SU-DHL-6 (cell line): ENCODE data around the gene PDE8B.

Source experiments
- H2AFZ ChIP-seq: fragments of 200-600 bp; sonication (generic); 2 replicates; pipeline ENCODE4 v1.6.1; 2014; ENCODE audit warnings: low read depth, mild to moderate bottlenecking, moderate library complexity, mixed read lengths, antibody characterized with exemption, low read length; ENCODE audit not compliant: severe bottlenecking
- H3F3A ChIP-seq: fragments of 200-600 bp; shearing (Covaris generic); 2 replicates; pipeline ENCODE4 v1.6.0; 2016; ENCODE audit warnings: antibody characterized with exemption, mild to moderate bottlenecking; ENCODE audit not compliant: insufficient read depth
- H3K27ac ChIP-seq: fragments of 200-600 bp; sonication (generic); 2 replicates; pipeline ENCODE4 v1.5.1; 2016; ENCODE audit warnings: low read depth, mild to moderate bottlenecking, low read length, moderate library complexity, mixed read lengths
- H3K27me3 ChIP-seq: fragments of 200-600 bp; sonication (generic), shearing (Covaris generic); 2 replicates; pipeline ENCODE4 v1.6.0; 2014; ENCODE audit warnings: mild to moderate bottlenecking, low read length
- H3K36me3 ChIP-seq: fragments of 200-600 bp; sonication (generic); 2 replicates; pipeline ENCODE4 v1.6.1; 2014; ENCODE audit warnings: mild to moderate bottlenecking, low read length, mixed read lengths
- H3K4me2 ChIP-seq: fragments of 300-600, 200-600 bp; shearing (Covaris generic), sonication (generic); 2 replicates; pipeline ENCODE4 v1.6.0; 2014; ENCODE audit warnings: low read length, low read depth, mild to moderate bottlenecking; ENCODE audit not compliant: poor library complexity, severe bottlenecking
- H3K4me3 ChIP-seq: fragments of 200-600 bp; sonication (generic); 2 replicates; pipeline ENCODE4 v1.5.1; 2014; ENCODE audit warnings: antibody characterized with exemption, low read length, mild to moderate bottlenecking, mixed read lengths; ENCODE audit not compliant: insufficient read depth, poor library complexity, severe bottlenecking
- H3K79me2 ChIP-seq: fragments of 200-600 bp; sonication (generic); 2 replicates; pipeline ENCODE4 v1.6.1; 2014; ENCODE audit warnings: mild to moderate bottlenecking, low read length, moderate library complexity; ENCODE audit not compliant: insufficient read depth
- H3K9ac ChIP-seq: fragments of 200-600 bp; sonication (generic); 2 replicates; pipeline ENCODE4 v1.7.0; 2014; ENCODE audit warnings: mild to moderate bottlenecking, low read length
- H3K9me2 ChIP-seq: fragments of 200-600 bp; sonication (generic); replicated peaks from 2 replicates; pipeline ENCODE4 v1.6.1; 2014; ENCODE audit warnings: low read length; ENCODE audit not compliant: insufficient read depth
- H3K9me3 ChIP-seq: fragments of 200-600 bp; sonication (generic); 2 replicates; pipeline ENCODE4 v1.6.1; 2014; ENCODE audit warnings: low read length, mixed read lengths; ENCODE audit not compliant: insufficient read depth
- H4K20me1 ChIP-seq: fragments of 200-600 bp; sonication (generic); 2 replicates; pipeline ENCODE4 v1.6.1; 2014; ENCODE audit warnings: low read depth, mild to moderate bottlenecking, antibody characterized with exemption, low read length, moderate library complexity, mixed read lengths
- EZH2phosphoT487 ChIP-seq: fragments of 200-600 bp; sonication (generic), shearing (Covaris generic); conservative IDR thresholded peaks from 2 replicates; pipeline ENCODE4 v1.6.1; 2018; ENCODE audit warnings: mild to moderate bottlenecking, antibody characterized with exemption, low read length, moderate library complexity, mixed read lengths
- TF ChIP-seq, protein P1 (sequence below): fragments of 200-600 bp; sonication (generic); IDR thresholded peaks from one replicate; pipeline ENCODE4 v1.5.1; 2017; ENCODE audit warnings: antibody characterized with exemption, mild to moderate bottlenecking, low read length, moderate library complexity; ENCODE audit not compliant: insufficient read depth, poor library complexity, severe bottlenecking

PDE8B gene

DNA sequence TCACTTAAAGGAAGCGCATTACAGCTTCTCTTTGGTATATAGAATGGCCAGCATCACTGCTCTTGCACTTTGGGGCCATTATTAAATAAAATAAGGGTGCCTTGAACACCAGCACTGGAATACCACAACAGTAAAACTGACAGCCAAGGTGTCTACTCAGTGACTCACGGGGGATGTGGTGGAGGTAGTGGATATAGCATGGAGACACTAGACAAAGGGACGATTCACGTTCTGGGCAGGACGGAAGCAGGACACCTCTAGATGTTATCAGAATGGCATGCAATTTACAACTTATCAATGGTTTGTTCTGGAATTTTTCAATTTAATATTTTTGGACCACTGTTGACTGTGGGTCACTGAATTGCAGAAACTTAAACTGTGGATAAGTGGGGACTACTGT is 32.9 kb upstream of the PDE8B start:
- no peak for TF ChIP-seq EZH2phosphoT487
- H3K9ac ChIP-seq, result no peak overlapping the region
- H4K20me1 ChIP-seq, result no peaks in the 10 kb centered on the region
- H3K36me3 ChIP-seq, result no peaks in the 10 kb centered on the region
- no peak overlapping the region for H3K27ac ChIP-seq
- no peak overlapping the region for H3K4me2 ChIP-seq
- H3K4me3 ChIP-seq, result no peak overlapping the region
- H3F3A ChIP-seq, result no peaks in the 10 kb centered on the region
- H3K9me3 ChIP-seq, result no peaks in the 10 kb centered on the region
- no peaks in the 10 kb centered on the region for H3K79me2 ChIP-seq
- no peaks in the 10 kb centered on the region for H3K9me2 ChIP-seq
- no peak overlapping the region for H2AFZ ChIP-seq
- no peaks in the 10 kb centered on the region for H3K27me3 ChIP-seq

DNA sequence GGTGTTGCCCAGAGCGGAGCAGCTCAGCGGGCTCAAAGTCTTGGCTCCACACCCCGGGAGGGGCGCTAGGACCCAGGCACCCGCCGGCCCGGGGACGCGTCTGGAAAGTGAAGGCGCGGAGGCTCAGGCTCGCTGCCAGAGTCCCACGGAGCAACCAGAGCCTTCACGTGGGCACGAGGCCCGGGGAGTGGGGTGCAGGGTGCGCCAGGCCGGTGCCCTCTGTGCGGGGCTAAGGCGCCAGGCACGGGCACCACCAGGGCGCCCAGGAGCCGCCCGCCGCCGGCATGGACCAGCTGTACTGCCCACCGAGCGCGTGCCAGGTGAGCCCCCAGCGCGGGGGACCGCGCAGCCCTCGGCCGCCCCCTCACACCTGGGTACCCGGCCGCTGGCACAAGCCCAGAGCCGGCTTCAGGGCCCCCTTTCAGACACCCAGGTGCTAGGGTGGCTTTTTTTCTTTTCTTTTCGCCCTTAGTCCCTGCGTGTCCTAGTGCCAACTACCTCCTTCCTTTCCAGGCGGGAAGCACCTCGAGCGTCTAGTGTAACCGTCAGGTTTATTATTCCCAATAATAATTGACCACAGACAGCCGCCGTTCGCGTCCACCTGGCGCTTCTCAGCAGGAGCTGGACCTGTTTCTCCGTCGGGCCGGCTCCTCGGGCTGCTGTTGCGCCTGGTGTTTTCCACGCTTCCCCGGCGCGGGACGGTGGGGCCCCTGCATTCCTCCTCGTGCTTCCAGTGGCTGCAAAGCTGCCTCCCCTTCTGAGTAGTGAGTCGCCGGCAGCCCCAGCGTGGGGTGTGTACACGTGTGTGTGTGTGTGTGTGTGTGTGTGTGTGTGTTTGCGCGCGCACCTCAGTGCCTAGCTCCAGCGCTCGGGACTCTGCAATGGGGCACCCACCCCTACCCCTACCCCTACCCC is 30.1 kb upstream of the PDE8B start:
- Histone ChIP-seq H3F3A (no peaks in the 10 kb centered on the region), H3K27ac (no peak overlapping the region), H3K79me2 (no peaks in the 10 kb centered on the region), H3K9me3 (no peaks in the 10 kb centered on the region), H3K36me3 (no peaks in the 10 kb centered on the region), H3K9ac (no peak overlapping the region), H4K20me1 (no peaks in the 10 kb centered on the region), H2AFZ (no peak overlapping the region), H3K9me2 (no peaks in the 10 kb centered on the region), H3K4me2 (no peak overlapping the region), H3K27me3 (no peaks in the 10 kb centered on the region), H3K4me3 (no peak overlapping the region)
- no peak for TF ChIP-seq EZH2phosphoT487
- TF ChIP-seq, protein P1, sequence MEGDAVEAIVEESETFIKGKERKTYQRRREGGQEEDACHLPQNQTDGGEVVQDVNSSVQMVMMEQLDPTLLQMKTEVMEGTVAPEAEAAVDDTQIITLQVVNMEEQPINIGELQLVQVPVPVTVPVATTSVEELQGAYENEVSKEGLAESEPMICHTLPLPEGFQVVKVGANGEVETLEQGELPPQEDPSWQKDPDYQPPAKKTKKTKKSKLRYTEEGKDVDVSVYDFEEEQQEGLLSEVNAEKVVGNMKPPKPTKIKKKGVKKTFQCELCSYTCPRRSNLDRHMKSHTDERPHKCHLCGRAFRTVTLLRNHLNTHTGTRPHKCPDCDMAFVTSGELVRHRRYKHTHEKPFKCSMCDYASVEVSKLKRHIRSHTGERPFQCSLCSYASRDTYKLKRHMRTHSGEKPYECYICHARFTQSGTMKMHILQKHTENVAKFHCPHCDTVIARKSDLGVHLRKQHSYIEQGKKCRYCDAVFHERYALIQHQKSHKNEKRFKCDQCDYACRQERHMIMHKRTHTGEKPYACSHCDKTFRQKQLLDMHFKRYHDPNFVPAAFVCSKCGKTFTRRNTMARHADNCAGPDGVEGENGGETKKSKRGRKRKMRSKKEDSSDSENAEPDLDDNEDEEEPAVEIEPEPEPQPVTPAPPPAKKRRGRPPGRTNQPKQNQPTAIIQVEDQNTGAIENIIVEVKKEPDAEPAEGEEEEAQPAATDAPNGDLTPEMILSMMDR, result no peak

DNA sequence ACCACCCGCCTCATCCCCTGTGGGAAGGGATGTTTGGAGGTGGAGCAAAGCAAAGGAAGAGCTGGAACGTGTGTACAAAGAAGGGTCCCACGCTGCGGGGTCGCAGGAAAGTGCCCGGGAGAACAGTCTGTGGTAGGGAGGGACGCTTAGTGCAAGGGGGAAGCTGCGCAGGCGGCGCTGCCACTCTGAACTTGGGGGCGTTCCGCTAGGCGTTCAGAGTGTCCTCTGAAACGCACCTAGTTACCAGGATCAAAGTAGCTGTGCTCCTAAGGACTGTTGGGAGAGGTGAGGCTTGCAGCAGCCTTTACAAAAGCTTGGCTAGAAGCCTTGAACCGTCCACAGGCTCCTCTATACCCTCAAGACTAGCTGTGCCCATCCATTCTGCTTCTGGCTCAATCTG is 29.3 kb upstream of the PDE8B start:
- Histone ChIP-seq H3K9me2 (no peaks in the 10 kb centered on the region), H3K27me3 (no peaks in the 10 kb centered on the region), H3K79me2 (no peaks in the 10 kb centered on the region), H3F3A (no peaks in the 10 kb centered on the region), H2AFZ (no peak overlapping the region), H3K27ac (no peak overlapping the region), H3K9ac (no peak overlapping the region), H4K20me1 (no peaks in the 10 kb centered on the region), H3K36me3 (no peaks in the 10 kb centered on the region), H3K4me2 (no peak overlapping the region), H3K9me3 (no peaks in the 10 kb centered on the region), H3K4me3 (no peak overlapping the region)
- no peak for TF ChIP-seq EZH2phosphoT487
- TF ChIP-seq, protein P1, result no peak

DNA sequence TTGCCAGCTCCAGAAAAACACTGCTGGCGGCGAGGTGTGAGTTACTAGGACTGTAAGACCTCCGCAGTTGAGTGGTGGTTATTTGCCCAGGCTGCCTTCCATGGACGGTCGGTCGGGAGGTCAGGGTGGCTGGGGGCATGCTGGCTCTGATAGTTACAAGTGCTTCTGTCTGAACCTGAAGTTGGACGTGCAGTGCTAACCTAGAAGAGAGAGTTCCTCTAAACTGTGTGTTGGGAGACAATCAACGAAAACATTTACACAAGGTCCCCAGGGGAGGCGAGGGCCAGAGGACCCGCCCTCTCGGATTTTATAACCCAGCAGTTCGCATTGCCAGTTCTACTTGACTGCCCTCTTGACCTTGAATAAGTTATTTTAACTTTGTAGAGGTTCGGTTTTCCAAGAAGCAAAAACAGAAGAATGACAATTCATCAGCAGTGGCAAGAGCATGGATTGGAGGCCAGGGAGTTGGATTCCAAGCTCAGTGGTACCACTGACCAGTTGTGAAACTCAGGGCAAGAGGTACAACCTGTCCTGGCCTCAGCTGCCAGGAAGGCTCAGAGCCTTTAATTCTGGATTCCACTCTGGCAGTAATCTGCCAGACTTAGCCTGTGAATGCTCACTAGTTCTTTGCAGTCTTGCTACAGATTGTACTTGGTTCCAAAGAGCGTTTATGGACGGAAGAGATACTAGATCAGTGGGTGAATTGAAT is 28.7 kb upstream of the PDE8B start:
- H3K9ac ChIP-seq, result no peak overlapping the region
- H3K27me3 ChIP-seq, result no peaks in the 10 kb centered on the region
- H3K79me2 ChIP-seq, result no peaks in the 10 kb centered on the region
- TF ChIP-seq EZH2phosphoT487, result no peak
- TF ChIP-seq, protein P1, result no peak
- no peak overlapping the region for H2AFZ ChIP-seq
- no peaks in the 10 kb centered on the region for H3K9me2 ChIP-seq
- H3K4me3 ChIP-seq, result no peak overlapping the region
- H3F3A ChIP-seq, result no peaks in the 10 kb centered on the region
- H3K36me3 ChIP-seq, result no peaks in the 10 kb centered on the region
- H3K4me2 ChIP-seq, result no peak overlapping the region
- H3K27ac ChIP-seq, result no peak overlapping the region
- no peaks in the 10 kb centered on the region for H4K20me1 ChIP-seq
- H3K9me3 ChIP-seq, result no peaks in the 10 kb centered on the region
